Activated T-cell treated with anti-CD3 and anti-CD28 coated beads, Interleukin-2, amount 50 U/mL, for 4 hours (primary cell): Measurements from ENCODE around the gene OCEL1. TPM values are rescaled to one million over a fixed set of nuclear protein-coding genes. Genes with fewer than 3 reads are reported as not detected.

Source experiments
- ATAC-seq, 2 donors: fragments of 200-7000 bp; cut with Tn5 transposase; one replicate each; pipeline ENCODE4 v1.10.0; 2021
- DNase-seq: peaks from one replicate; pipeline ENCODE4 v3.0.0-alpha.2; 2020
- H3K27me3 Mint-ChIP-seq: one replicate; pipeline ENCODE4 v1.8.0; 2021; ENCODE audit warnings: low read depth, mixed read lengths
- H3K36me3 Mint-ChIP-seq: one replicate; pipeline ENCODE4 v1.8.0; 2022; ENCODE audit warnings: mixed read lengths; ENCODE audit not compliant: insufficient read depth
- H3K4me1 Mint-ChIP-seq: one replicate; pipeline ENCODE4 v1.8.0; 2021; ENCODE audit warnings: low read depth, mixed read lengths
- H3K4me3 Mint-ChIP-seq: one replicate; pipeline ENCODE4 v1.8.0; 2021; ENCODE audit warnings: mild to moderate bottlenecking, moderate library complexity, mixed read lengths
- H3K9me3 Mint-ChIP-seq: one replicate; pipeline ENCODE4 v1.8.0; 2021; ENCODE audit warnings: mixed read lengths
- total RNA-seq, 3 donors: library from RNA; stranded (reverse); gene quantifications; one replicate each; pipeline ENCODE4 v1.2.1, GENCODE V29; 2021

The OCEL1 gene
- total RNA-seq, 3 donors from 2014 or later = 5.0 to 8.0 (median 5.4) TPM

- Mint-ChIP-seq H3K4me1 (peaks cover 5% of the 10 kb centered on the region), H3K4me3 (no peak overlapping the region), H3K9me3 (no peaks in the 10 kb centered on the region), H3K27me3 (no peaks in the 10 kb centered on the region), H3K36me3 (peaks cover 11% of the 10 kb centered on the region)
- DNase-seq (no peak), ATAC-seq (peak in 1 of 2 donors; percentile 18)
Observed at GRCh38 chr19:17220207-17220758, 5.7 kb upstream of the OCEL1 start.

DNA sequence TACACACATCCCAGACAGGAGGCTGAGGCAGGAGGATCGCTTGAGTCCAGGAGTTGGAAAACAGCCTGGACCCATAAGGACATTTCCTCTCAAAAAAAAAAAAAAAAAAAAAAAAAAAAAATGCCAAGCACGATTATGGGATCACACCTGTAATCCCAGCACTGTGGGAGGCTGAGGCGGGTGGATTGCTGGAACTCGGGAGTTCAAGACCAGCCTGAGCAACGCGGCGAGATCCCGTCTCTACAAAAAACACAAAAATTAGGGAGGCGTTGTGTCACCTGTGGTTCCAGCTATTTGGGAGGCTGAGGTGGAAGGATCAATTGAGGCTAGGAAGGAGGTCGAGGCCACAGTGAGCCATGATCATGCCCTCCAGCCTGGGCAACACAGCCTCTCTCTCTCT, 973 bp upstream of the OCEL1 start:
- H3K36me3 Mint-ChIP-seq = no peaks in the 10 kb centered on the region
- ATAC-seq (no peak), DNase-seq (no peak)
- no peaks in the 10 kb centered on the region for H3K27me3 Mint-ChIP-seq
- peaks cover 5% of the 10 kb centered on the region for H3K4me1 Mint-ChIP-seq
- H3K9me3 Mint-ChIP-seq = no peaks in the 10 kb centered on the region
- H3K4me3 Mint-ChIP-seq = peak overlapping the region; percentile 59

- no peak for ATAC-seq
- Mint-ChIP-seq H3K9me3 (no peaks in the 10 kb centered on the region), H3K4me3 (no peak overlapping the region), H3K27me3 (no peaks in the 10 kb centered on the region), H3K4me1 (peaks cover 6% of the 10 kb centered on the region), H3K36me3 (no peaks in the 10 kb centered on the region)
- DNase-seq = no peak
Observed at GRCh38 chr19:17227798-17228367, 1.9 kb downstream of the OCEL1 start.

GRCh38 chr19:17229890-17230289, 3.9 kb downstream of the OCEL1 start:
- no peak for DNase-seq
- Mint-ChIP-seq H3K9me3 (no peaks in the 10 kb centered on the region), H3K4me3 (no peak overlapping the region), H3K27me3 (no peaks in the 10 kb centered on the region), H3K4me1 (peaks cover 19% of the 10 kb centered on the region), H3K36me3 (no peaks in the 10 kb centered on the region)
- no peak for ATAC-seq

GRCh38 chr19:17232258-17232657, 6.2 kb downstream of the OCEL1 start:
- ATAC-seq (no peak), DNase-seq (no peak)
- Mint-ChIP-seq H3K9me3 (no peaks in the 10 kb centered on the region), H3K4me1 (peaks cover 14% of the 10 kb centered on the region), H3K4me3 (no peak overlapping the region), H3K27me3 (no peaks in the 10 kb centered on the region), H3K36me3 (no peaks in the 10 kb centered on the region)

DNA sequence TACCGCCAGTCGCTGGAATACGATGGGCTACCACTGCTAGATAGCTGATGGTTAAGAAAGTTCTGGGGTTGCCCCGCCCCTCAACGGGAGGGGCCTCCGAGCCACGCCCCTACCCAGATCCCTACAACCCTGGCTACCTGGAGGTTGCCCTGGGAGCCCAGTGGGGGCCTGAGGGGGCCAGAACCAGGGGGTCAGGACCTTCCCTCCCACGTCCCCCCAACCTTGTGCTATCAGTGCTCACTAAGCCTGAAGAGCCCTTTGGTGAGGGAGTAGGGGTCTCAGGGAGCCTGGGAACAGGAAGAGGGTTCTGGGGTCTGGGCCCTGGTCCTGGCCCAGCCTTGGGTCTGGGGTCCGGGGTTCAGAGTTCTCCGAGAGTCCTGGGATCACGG, 8.9 kb downstream of the OCEL1 start:
- Mint-ChIP-seq H3K9me3 (no peaks in the 10 kb centered on the region), H3K4me3 (peak overlapping the region; percentile 83), H3K4me1 (peaks cover 14% of the 10 kb centered on the region), H3K27me3 (no peaks in the 10 kb centered on the region), H3K36me3 (no peaks in the 10 kb centered on the region)
- DNase-seq = peak; percentile 59
- peak; percentile 63 to 73 for ATAC-seq

DNA sequence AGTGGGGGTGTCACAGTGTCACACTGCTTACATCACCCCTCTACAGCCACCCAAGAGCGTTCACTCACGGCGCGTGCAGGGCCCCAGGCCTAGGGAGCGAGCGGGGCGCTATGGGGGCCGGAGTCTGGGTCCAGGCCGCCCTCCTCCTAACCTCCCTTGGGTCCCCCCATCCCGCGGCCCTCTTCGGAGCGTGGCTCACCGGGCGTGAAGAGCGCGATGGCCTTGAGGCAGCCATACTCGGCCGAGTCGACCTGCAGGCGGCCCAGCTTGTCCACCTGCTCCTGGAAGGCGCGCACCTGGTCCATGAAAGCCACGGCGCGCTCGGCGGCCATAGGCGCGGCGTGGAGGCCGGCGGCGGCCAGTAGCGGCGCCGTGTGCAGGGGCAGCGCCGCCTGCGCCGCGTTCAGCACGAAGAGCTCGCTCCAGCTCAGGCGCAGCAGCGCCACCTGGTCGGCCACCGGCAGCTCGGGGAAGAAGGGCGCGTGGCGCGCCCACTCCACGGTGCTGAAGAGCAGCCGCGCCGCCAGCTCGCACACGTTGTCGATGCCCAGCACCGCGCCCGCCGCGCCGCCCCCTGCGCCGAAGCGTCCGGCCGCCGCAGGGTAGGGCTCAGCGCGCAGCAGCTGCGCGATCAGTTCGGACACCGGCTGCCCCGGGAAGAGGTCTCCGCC, 9.4 kb downstream of the OCEL1 start:
- no peaks in the 10 kb centered on the region for H3K36me3 Mint-ChIP-seq
- H3K4me1 Mint-ChIP-seq = peaks cover 14% of the 10 kb centered on the region
- ATAC-seq (peak; percentile 93), DNase-seq (peak; percentile 77)
- peak overlapping the region; percentile 83 for H3K4me3 Mint-ChIP-seq
- no peaks in the 10 kb centered on the region for H3K9me3 Mint-ChIP-seq
- no peaks in the 10 kb centered on the region for H3K27me3 Mint-ChIP-seq

- Mint-ChIP-seq H3K27me3 (no peaks in the 10 kb centered on the region), H3K9me3 (no peaks in the 10 kb centered on the region), H3K4me1 (peaks cover 14% of the 10 kb centered on the region), H3K36me3 (no peaks in the 10 kb centered on the region), H3K4me3 (peak overlapping the region; percentile 49)
- DNase-seq (no peak), ATAC-seq (peak; percentile 28 to 33)
Observed at GRCh38 chr19:17235971-17236777, 10.1 kb downstream of the OCEL1 start.

- Mint-ChIP-seq H3K4me1 (peaks cover 14% of the 10 kb centered on the region), H3K36me3 (no peaks in the 10 kb centered on the region), H3K4me3 (peak overlapping the region; percentile 49), H3K27me3 (no peaks in the 10 kb centered on the region), H3K9me3 (no peaks in the 10 kb centered on the region)
- DNase-seq = no peak
- ATAC-seq = no peak
Observed at GRCh38 chr19:17236811-17237543, 11.0 kb downstream of the OCEL1 start.

DNA sequence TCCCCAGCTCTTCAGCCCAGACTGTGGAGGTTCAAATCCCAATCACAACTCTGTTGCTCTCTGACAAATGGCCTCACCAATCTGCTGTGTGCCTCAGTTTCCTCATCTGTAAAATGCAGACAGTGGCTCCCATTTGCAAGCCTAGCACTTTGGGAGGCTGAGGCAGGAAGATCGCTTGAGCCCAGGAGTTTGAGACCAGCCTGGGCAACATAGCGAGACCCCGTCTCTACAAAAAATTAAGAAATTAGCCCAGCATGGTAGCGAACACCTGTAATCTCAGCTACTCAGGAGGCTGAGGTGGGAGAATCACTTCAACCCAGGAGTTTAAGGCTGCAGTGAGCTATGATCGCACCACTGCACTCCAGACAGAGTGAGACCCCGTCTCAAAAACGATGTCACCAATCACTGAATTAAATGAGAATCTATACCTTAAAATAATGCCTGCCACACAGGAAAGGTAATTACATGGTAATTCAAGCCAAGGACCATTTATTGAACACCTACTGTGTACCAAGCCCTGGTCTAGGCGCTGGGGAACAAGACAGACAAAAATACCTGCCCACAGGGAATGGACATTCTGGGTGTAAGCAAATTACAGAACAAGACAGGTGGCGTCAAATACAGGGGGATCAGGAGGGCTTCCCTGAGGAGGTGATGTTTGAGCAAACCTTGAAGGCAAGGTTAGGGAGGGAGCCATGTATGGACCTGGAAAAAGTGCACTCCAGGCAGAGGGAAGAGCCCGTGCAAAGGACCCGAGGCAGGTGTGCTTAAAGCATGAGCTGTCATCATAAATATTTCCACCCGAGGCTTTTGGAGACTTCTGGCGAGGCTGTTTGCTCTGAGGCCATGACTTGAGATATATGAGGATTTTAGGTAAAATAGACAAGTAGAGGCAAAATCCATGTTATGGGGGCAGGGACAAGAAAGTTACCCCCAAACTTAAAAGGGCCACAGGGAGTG, 12.0 kb downstream of the OCEL1 start:
- no peak for DNase-seq
- no peak for ATAC-seq
- H3K4me3 Mint-ChIP-seq = peak overlapping the region; percentile 42
- H3K27me3 Mint-ChIP-seq = no peaks in the 10 kb centered on the region
- peaks cover 12% of the 10 kb centered on the region for H3K4me1 Mint-ChIP-seq
- no peaks in the 10 kb centered on the region for H3K36me3 Mint-ChIP-seq
- no peaks in the 10 kb centered on the region for H3K9me3 Mint-ChIP-seq

DNA sequence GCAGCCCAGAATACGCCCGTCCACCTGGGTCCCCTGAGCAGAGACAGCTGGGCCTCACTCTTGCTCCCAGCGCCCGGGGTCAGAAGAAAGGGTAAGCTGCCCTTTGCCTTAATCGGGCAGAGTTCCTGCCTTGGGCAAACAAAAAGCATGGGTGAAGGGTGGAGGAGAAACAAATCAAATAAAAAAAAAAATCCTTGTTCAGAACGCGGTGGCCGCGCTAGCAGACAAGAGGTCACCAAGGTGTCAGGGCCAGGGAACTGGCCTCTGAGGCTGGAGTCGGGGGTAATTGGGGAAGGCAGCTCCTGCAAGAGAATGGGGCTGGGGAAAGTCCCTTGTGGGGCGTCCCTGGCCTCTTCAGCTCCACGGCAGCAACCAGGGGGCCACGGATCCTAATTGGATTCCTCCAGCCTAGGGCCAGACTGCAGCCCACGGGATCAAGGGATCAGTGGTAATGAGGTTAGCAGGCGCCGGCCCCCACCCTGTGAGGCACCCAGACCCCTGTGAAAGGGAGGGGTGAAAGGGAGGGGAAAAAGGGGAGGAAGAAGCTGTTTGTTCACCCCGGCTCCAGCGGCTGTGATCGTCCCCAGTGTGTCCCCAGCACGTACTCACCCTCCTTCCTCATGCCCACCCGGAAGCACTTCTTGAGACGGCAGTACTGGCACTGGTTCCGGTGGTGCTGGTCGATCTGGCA, 14.2 kb downstream of the OCEL1 start:
- Mint-ChIP-seq H3K27me3 (no peaks in the 10 kb centered on the region), H3K4me3 (no peak overlapping the region), H3K4me1 (no peaks in the 10 kb centered on the region), H3K9me3 (no peaks in the 10 kb centered on the region), H3K36me3 (no peaks in the 10 kb centered on the region)
- ATAC-seq (no peak), DNase-seq (no peak)

DNA sequence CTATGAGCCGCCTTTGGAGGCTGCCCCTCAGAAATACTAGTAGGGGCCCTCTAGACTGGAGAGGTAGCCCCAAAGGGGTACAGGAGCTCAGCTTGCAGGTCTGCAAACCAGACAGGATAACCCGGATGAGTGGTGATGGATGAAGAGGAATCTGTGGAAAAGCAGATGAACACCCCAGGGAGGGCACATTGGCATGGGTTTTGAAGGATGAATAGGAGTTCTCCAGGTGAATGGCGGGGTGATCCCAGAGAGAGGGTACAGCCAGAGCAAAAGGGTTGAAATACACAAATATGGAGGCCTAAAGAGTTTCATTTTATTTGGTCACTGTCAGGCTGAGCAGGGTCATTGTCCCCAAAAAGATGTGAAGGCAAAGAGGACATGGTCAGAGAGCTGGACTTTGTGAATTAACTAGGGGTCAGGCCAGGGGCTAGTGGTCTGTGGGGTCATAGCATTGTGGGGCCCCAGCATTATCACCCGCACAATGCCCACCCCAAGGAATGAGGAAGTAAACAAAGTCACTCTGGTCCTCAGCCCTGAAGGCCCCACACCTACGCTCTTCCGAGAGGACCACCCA, 14.9 kb downstream of the OCEL1 start:
- ATAC-seq (no peak), DNase-seq (no peak)
- no peaks in the 10 kb centered on the region for H3K9me3 Mint-ChIP-seq
- no peaks in the 10 kb centered on the region for H3K27me3 Mint-ChIP-seq
- no peak overlapping the region for H3K4me3 Mint-ChIP-seq
- no peaks in the 10 kb centered on the region for H3K36me3 Mint-ChIP-seq
- H3K4me1 Mint-ChIP-seq = no peaks in the 10 kb centered on the region
